ENCODE data around the gene VWA5A. TPM values are rescaled to one million over a fixed set of nuclear protein-coding genes. Genes with fewer than 3 reads are reported as not detected.

VWA5A gene
- total RNA-seq, 2 donors from 2014 or later: 32.8 to 44.4 TPM

DNA sequence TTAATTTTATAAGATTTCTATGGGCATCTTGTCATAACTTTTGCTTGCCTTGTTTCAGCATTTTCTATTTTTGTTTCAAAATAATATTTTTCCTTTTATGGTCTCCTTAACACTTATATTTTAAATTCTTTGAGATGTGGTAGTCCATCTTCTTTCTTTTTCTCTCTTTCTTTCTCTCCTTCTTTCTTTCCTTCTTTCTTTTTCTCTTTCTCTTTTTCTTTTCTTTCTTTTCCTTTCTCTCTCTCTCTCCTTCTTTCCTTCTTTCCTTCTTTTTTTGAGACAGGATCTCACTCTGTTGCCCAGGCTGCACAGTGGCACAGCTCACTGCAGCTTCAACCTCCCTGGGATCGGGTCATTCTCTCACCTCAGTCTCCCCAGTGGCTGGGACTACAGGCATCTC, 38.0 kb upstream of the VWA5A start:
- TF ChIP-seq, protein P1, sequence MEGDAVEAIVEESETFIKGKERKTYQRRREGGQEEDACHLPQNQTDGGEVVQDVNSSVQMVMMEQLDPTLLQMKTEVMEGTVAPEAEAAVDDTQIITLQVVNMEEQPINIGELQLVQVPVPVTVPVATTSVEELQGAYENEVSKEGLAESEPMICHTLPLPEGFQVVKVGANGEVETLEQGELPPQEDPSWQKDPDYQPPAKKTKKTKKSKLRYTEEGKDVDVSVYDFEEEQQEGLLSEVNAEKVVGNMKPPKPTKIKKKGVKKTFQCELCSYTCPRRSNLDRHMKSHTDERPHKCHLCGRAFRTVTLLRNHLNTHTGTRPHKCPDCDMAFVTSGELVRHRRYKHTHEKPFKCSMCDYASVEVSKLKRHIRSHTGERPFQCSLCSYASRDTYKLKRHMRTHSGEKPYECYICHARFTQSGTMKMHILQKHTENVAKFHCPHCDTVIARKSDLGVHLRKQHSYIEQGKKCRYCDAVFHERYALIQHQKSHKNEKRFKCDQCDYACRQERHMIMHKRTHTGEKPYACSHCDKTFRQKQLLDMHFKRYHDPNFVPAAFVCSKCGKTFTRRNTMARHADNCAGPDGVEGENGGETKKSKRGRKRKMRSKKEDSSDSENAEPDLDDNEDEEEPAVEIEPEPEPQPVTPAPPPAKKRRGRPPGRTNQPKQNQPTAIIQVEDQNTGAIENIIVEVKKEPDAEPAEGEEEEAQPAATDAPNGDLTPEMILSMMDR (IDR thresholded peaks at IDR 0.05): no peak
- Histone ChIP-seq H3K9me3 (no peaks in the 10 kb centered on the region), H3K27me3 (replicated peaks; ENCODE audit: insufficient read depth) (peaks cover 3% of the 10 kb centered on the region), H3K36me3 (no peaks in the 10 kb centered on the region), H3K4me1 (ENCODE audit: control insufficient read depth in 1 of 2, low read depth in 2 of 2) (peaks cover 0 to 10% of the 10 kb centered on the region in 2 donors), H3K27ac (no peak overlapping the region), H3K4me3 (no peak overlapping the region)
- DNase-seq (ENCODE audit: low spot score): no peak
- no peak for ATAC-seq (ENCODE audit: insufficient number of reproducible peaks, low FRiP score, low read depth)

DNA sequence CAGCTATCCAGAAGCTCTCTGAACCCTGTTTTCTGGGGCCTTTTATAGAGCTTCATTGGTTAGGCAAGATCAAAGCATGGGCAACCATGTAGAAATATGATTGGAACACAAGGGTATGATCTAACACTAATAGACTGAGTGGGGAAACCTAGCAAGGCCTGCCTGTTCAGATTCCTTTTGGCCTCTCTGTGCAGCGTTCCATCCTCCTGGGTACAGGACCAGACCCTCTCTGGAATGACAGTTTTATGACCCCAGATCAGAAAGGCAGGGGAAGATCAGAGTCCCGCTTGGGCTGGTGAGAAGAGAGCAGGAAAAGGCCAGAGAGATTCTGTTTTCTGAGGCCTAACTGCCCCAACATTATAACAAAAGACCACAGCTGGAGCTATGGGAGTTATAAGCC, 36.7 kb upstream of the VWA5A start:
- Histone ChIP-seq H3K4me1 (ENCODE audit: control insufficient read depth in 1 of 2, low read depth in 2 of 2) (peaks cover 0 to 10% of the 10 kb centered on the region in 2 donors), H3K36me3 (no peaks in the 10 kb centered on the region), H3K4me3 (no peak overlapping the region), H3K27ac (no peak overlapping the region), H3K27me3 (replicated peaks; ENCODE audit: insufficient read depth) (peaks cover 3% of the 10 kb centered on the region), H3K9me3 (no peaks in the 10 kb centered on the region)
- no peak for ATAC-seq (ENCODE audit: insufficient number of reproducible peaks, low FRiP score, low read depth)
- TF ChIP-seq, protein P1 (IDR thresholded peaks at IDR 0.05): no peak
- DNase-seq (ENCODE audit: low spot score): no peak

DNA sequence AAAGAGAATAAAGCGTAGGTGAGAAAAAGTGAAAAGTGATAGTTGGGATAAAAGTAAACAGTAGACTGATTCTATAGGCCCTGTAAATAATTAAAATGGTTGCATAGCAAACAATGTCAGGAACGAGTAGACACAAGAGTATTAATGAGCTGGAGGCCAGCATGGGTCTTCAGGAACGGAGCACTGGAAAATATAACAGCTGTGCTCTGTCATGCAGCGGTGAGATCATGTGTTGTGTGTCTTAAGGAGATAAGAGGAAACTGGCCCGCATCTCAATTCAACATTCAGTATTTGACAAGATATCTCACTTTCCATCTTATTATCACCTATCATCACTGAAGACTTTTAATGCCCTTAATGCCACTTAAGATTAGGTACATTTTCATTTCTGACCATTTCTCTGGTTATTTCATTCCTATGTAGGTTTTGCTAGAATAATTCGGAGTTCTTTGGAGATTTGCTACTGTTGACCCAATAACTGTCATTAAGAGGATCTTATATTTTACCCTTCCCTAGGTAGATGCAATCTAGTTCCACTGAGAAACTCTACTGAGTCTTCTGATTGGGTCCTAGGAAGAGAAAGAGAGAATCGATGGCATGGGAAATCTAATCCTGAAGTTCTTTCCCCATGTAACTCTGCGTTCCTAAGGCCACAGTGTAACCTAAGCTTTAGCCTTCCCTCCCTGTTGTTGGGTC, 35.5 kb upstream of the VWA5A start:
- no peak for DNase-seq (ENCODE audit: low spot score)
- Histone ChIP-seq H3K4me1 (ENCODE audit: control insufficient read depth in 1 of 2, low read depth in 2 of 2) (peaks cover 0 to 10% of the 10 kb centered on the region in 2 donors), H3K27ac (no peak overlapping the region), H3K4me3 (no peak overlapping the region), H3K36me3 (no peaks in the 10 kb centered on the region), H3K9me3 (no peaks in the 10 kb centered on the region), H3K27me3 (replicated peaks; ENCODE audit: insufficient read depth) (no peaks in the 10 kb centered on the region)
- TF ChIP-seq, protein P1 (IDR thresholded peaks at IDR 0.05): no peak
- no peak for ATAC-seq (ENCODE audit: insufficient number of reproducible peaks, low FRiP score, low read depth)

DNA sequence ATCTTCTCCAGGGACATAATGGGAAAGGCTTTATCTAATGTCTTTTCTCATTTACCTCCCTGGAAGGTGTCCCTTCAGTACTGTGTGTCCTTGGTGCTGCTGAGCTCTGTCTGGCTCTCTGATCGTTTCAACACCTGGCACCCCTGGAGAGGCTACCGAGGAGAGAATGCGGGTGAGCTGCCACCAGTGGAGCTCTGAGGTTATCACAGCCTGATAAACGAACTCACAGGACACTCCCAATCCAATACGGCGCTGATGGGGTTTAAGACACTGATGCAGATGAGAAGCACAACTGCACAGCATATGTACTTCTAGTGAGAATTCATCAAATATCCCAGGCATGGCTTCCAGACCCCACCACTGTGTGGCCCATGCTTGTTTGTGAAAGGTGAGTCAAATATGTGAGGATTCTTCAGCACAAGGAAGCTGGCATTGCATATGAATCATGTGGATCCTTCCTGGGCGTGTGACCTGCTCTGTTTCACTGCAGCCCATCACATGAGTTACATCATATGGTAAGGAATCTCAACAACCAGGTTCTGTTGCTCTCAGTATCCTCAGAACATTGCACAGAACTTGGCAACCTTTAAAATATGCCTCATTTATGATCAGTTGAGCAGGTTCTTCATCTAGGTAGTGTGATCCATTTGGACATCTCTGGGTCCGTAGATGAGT, 34.8 kb upstream of the VWA5A start:
- Histone ChIP-seq H3K36me3 (no peaks in the 10 kb centered on the region), H3K4me3 (no peak overlapping the region), H3K9me3 (no peaks in the 10 kb centered on the region), H3K27me3 (replicated peaks; ENCODE audit: insufficient read depth) (no peaks in the 10 kb centered on the region), H3K27ac (no peak overlapping the region), H3K4me1 (ENCODE audit: control insufficient read depth in 1 of 2, low read depth in 2 of 2) (peaks cover 0 to 10% of the 10 kb centered on the region in 2 donors)
- ATAC-seq (ENCODE audit: insufficient number of reproducible peaks, low FRiP score, low read depth): no peak
- DNase-seq (ENCODE audit: low spot score): no peak
- TF ChIP-seq, protein P1 (IDR thresholded peaks at IDR 0.05): no peak

DNA sequence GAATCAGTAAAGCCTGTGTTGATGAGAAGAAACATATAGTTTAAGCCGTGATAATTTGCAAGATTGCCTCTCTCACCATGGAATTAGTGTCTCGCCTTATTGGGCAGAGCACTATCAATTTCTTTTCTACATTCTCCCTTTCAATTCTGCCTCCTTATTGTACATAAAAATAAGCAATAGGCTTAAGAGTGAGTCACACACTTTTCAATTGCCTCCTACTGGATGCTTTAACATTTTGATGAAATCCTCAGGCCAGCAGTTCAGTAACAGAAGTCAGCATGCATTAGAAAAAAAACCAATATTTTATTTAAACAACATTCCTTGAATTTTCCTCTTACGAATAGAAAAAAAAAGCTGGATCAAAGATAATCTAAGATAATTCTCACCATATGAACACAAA, 33.8 kb upstream of the VWA5A start:
- H3K36me3 ChIP-seq: no peaks in the 10 kb centered on the region
- H3K27me3 ChIP-seq (replicated peaks; ENCODE audit: insufficient read depth): no peaks in the 10 kb centered on the region
- TF ChIP-seq, protein P1 (IDR thresholded peaks at IDR 0.05): no peak
- no peak overlapping the region for H3K4me3 ChIP-seq
- DNase-seq (ENCODE audit: low spot score) (no peak), ATAC-seq (ENCODE audit: insufficient number of reproducible peaks, low FRiP score, low read depth) (no peak)
- no peaks in the 10 kb centered on the region for H3K4me1 ChIP-seq (ENCODE audit: control insufficient read depth in 1 of 2, low read depth in 2 of 2)
- no peak overlapping the region for H3K27ac ChIP-seq
- H3K9me3 ChIP-seq: no peaks in the 10 kb centered on the region
